Liver (tissue), 9 donors: ENCODE measurements around the gene AMBRA1. TPM values are rescaled to one million over a fixed set of nuclear protein-coding genes. Genes with fewer than 3 reads are reported as not detected.

Source experiments
- DNase-seq: peaks from one replicate; pipeline ENCODE4 v3.0.0-alpha.2; 2017; ENCODE audit warnings: low spot score
- H3K27ac ChIP-seq, 2 donors: one replicate each; pipeline ENCODE4 v1.7.0; 2013; ENCODE audit warnings: inconsistent platforms in 2 of 2, low read length in 2 of 2, control low read depth in 1 of 2, low read depth in 1 of 2, mild to moderate bottlenecking in 1 of 2
- H3K27me3 ChIP-seq, 4 donors: one replicate each; pipeline versions ENCODE4 v1.6.1 to v1.7.0; 2013; ENCODE audit warnings: low read length in 3 of 4, inconsistent platforms in 1 of 4, mild to moderate bottlenecking in 1 of 4, moderate library complexity in 1 of 4; ENCODE audit not compliant: control insufficient read depth in 4 of 4, insufficient read depth in 4 of 4
- H3K36me3 ChIP-seq, 4 donors: one replicate each; pipeline versions ENCODE4 v1.6.1 to v1.7.0; 2013; ENCODE audit warnings: low read length in 3 of 4, mild to moderate bottlenecking in 3 of 4, low read depth in 1 of 4, moderate library complexity in 1 of 4; ENCODE audit not compliant: control insufficient read depth in 4 of 4, insufficient read depth in 3 of 4
- H3K4me1 ChIP-seq, 4 donors: one replicate each; pipeline versions ENCODE4 v1.6.1 to v1.7.0; 2013; ENCODE audit warnings: low read length in 3 of 4, mild to moderate bottlenecking in 3 of 4, moderate library complexity in 1 of 4; ENCODE audit not compliant: control insufficient read depth in 4 of 4, insufficient read depth in 4 of 4
- H3K4me3 ChIP-seq, 3 donors: one replicate each; pipeline versions ENCODE4 v1.6.1 to v1.7.0; 2013; ENCODE audit warnings: low read length in 3 of 3, control low read depth in 1 of 3, low read depth in 1 of 3, mild to moderate bottlenecking in 1 of 3
- H3K9ac ChIP-seq, 2 donors: one replicate each; pipeline ENCODE4 v1.7.0; 2013; ENCODE audit warnings: low read length in 2 of 2, mild to moderate bottlenecking in 2 of 2, moderate library complexity in 2 of 2, control low read depth in 1 of 2, low read depth in 1 of 2
- H3K9me3 ChIP-seq, 4 donors: one replicate each; pipeline versions ENCODE4 v1.6.1 to v1.7.0; 2013; ENCODE audit warnings: low read length in 3 of 4; ENCODE audit not compliant: control insufficient read depth in 4 of 4
- CTCF ChIP-seq: fragments of 150-350 bp; IDR thresholded peaks from 2 replicates; pipeline ENCODE4 v1.5.1; 2017; ENCODE audit warnings: improper control_type of control experiment, low read depth, low read length; ENCODE audit not compliant: missing input control
- EGR1 ChIP-seq, 2 donors: IDR thresholded peaks; 2 replicates each; pipeline ENCODE4 v1.6.1; 2016 to 2018; ENCODE audit warnings: antibody characterized with exemption in 2 of 2, low read depth in 2 of 2
- FOXA1 ChIP-seq: IDR thresholded peaks from 2 replicates; pipeline ENCODE4 v1.6.1; 2016; ENCODE audit warnings: antibody characterized with exemption
- GABPA ChIP-seq, 2 donors: IDR thresholded peaks in 1 of 2; conservative IDR thresholded peaks in 1 of 2; 2 replicates each; pipeline ENCODE4 v1.6.1; 2016; ENCODE audit warnings: antibody characterized with exemption in 2 of 2, mild to moderate bottlenecking in 1 of 2, moderate library complexity in 1 of 2
- HNF4A ChIP-seq, 2 donors: conservative IDR thresholded peaks; 2 replicates each; pipeline ENCODE4 v1.6.1; 2016; ENCODE audit warnings: antibody characterized with exemption in 2 of 2, mild to moderate bottlenecking in 2 of 2
- HNF4G ChIP-seq: IDR thresholded peaks from 2 replicates; pipeline ENCODE4 v1.6.1; 2016; ENCODE audit warnings: antibody characterized with exemption
- JUND ChIP-seq, 2 donors: IDR thresholded peaks; 2 replicates each; pipeline ENCODE4 v1.6.1; 2016; ENCODE audit warnings: antibody characterized with exemption in 2 of 2
- NR2F2 ChIP-seq: IDR thresholded peaks from 2 replicates; pipeline ENCODE4 v1.6.1; 2016; ENCODE audit warnings: antibody characterized with exemption
- RAD21 ChIP-seq, 2 donors: IDR thresholded peaks; 2 replicates each; pipeline ENCODE4 v1.6.1; 2016; ENCODE audit warnings: antibody characterized with exemption in 2 of 2, mild to moderate bottlenecking in 2 of 2
- REST ChIP-seq: IDR thresholded peaks from 2 replicates; pipeline ENCODE4 v1.6.1; 2016; ENCODE audit warnings: antibody characterized with exemption, mild to moderate bottlenecking
- RXRA ChIP-seq, 2 donors: IDR thresholded peaks; 2 replicates each; pipeline ENCODE4 v1.6.1; 2017 to 2018; ENCODE audit warnings: antibody characterized with exemption in 2 of 2, mild to moderate bottlenecking in 1 of 2
- SP1 ChIP-seq: IDR thresholded peaks from 2 replicates; pipeline ENCODE4 v1.6.1; 2018; ENCODE audit warnings: antibody characterized with exemption, mild to moderate bottlenecking
- TAF1 ChIP-seq: conservative IDR thresholded peaks from 2 replicates; pipeline ENCODE4 v1.6.1; 2016; ENCODE audit warnings: antibody characterized with exemption, mild to moderate bottlenecking
- YY1 ChIP-seq: IDR thresholded peaks from 2 replicates; pipeline ENCODE4 v1.6.1; 2016; ENCODE audit warnings: antibody characterized with exemption, mild to moderate bottlenecking
- WGBS: extraction: QIAGEN DNeasy Blood & Tissue Kit; methylation state at CpG from one replicate; pipeline ENCODE4 v1.1.7; 2013; 5-methylcytosine and 5-hydroxymethylcytosine counted together
- polyA plus RNA-seq, 2 donors: library from polyadenylated mRNA; stranded (reverse) in 1 of 2; unstranded in 1 of 2; fragments of 200-250 nt in 1 of 2; fragments of >200 nt in 1 of 2; fragmentation: Nextera tagmentation in 1 of 2; extraction: Ambion mirVana in 1 of 2; gene quantifications; one replicate each; pipeline versions ENCODE4 v1.2.1 to v1.2.3, GENCODE V29; 2013 to 2015
- total RNA-seq, 2 donors: library from RNA; depleted of rRNA; stranded (reverse); fragments of >200 nt; gene quantifications; one replicate each; pipeline ENCODE4 v1.2.3, GENCODE V29; 2014
- TF ChIP-seq, protein P1 (sequence below): IDR thresholded peaks from 2 replicates; pipeline ENCODE4 v1.6.1; 2016; ENCODE audit warnings: antibody characterized with exemption
- donor health status: healthy.
- donor health status: healthy.
- donor health status: healthy.
- donor health status: healthy.
- donor health status: healthy.

Gene AMBRA1
- total and polyA plus RNA-seq, 4 donors, result 3.7 to 25.7 (median 15.1) TPM

DNA sequence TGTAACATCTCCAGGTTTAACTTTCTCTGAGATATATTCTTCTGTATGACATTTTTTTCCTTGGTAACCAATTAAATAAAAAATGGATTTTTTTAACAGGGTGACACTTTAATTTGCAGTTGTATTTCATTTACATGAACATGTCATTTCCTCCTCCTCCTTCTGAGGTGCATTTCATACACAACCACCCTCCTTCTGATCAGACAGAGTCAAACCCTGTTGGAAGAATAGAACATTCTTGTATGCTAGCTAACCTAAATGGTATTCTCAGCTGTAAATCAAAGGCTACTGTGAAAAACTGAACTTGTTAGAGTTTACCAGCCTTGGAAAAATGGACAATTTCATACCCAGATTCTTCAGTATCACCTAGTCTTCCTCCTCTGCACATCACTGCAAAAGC is 149.5 kb downstream of the AMBRA1 start:
- TF ChIP-seq, protein P1, sequence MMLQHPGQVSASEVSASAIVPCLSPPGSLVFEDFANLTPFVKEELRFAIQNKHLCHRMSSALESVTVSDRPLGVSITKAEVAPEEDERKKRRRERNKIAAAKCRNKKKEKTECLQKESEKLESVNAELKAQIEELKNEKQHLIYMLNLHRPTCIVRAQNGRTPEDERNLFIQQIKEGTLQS, result no peak
- TF ChIP-seq HNF4G, result no peak
- Histone ChIP-seq H3K9ac (no peak overlapping the region), H3K27ac (no peak overlapping the region), H3K4me1 (no peaks in the 10 kb centered on the region), H3K4me3 (no peak overlapping the region), H3K27me3 (no peaks in the 10 kb centered on the region), H3K36me3 (peaks cover 2 to 10% (median 5%) of the 10 kb centered on the region in 4 donors), H3K9me3 (no peaks in the 10 kb centered on the region)
- no peak for DNase-seq

GRCh38 chr11:46438211-46438610 is 155.6 kb downstream of the AMBRA1 start:
- DNase-seq, result no peak
- Histone ChIP-seq H3K4me1 (no peaks in the 10 kb centered on the region), H3K27ac (no peak overlapping the region), H3K4me3 (no peak overlapping the region), H3K27me3 (no peaks in the 10 kb centered on the region), H3K9me3 (no peaks in the 10 kb centered on the region), H3K9ac (no peak overlapping the region), H3K36me3 (peaks cover 2 to 18% (median 17%) of the 10 kb centered on the region in 4 donors)
- WGBS, result 59% methylated on average over 4 of the region's 4 CpGs
- TF ChIP-seq, protein P1, result no peak
- TF ChIP-seq RAD21 (IDR thresholded peaks at IDR 0.05), result no peak
- no peak for TF ChIP-seq GABPA (IDR thresholded peaks at IDR 0.05 in 1 of 2, conservative IDR thresholded peaks at IDR 0.05 in 1 of 2)
- TF ChIP-seq YY1, result no peak
- no peak for TF ChIP-seq SP1
- no peak for TF ChIP-seq JUND (IDR thresholded peaks at IDR 0.05)
- TF ChIP-seq EGR1 (IDR thresholded peaks at IDR 0.05; ENCODE audit: low read depth in 2 of 2), result no peak

DNA sequence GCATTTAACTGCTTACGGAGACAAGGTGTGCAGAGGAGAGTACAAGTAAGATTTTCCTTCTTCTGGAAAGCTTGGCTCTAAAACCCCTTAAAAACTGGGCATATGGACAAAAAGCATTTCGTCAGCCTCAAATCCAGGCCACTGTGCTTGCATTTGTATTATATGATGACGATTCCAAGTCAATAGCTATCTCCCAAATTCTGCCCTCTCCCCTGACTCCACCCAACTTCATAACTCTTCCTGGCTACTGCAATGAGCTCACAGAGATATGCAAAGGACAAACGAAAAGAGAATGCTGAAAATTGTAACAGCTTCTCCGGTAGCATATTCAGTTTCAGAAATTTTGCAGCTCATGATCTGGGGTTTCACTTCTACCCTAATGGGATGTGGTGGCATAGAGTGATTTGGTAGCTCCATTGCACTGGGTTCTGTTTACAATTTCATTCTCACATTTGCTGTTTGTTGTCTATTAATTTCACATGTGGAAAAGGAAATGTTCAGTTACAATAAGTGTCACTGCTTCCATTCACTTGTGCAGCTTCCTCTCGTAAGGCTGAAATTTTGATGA is 156.6 kb downstream of the AMBRA1 start:
- Histone ChIP-seq H3K4me3 (no peak overlapping the region), H3K4me1 (no peaks in the 10 kb centered on the region), H3K27me3 (no peaks in the 10 kb centered on the region), H3K36me3 (peaks cover 2 to 19% (median 16%) of the 10 kb centered on the region in 4 donors), H3K9ac (no peak overlapping the region), H3K9me3 (no peaks in the 10 kb centered on the region), H3K27ac (no peak overlapping the region)
- DNase-seq, result no peak
- WGBS, result 84% methylated on average over 6 of the region's 6 CpGs
- TF ChIP-seq NR2F2, result no peak
- no peak for TF ChIP-seq SP1
- TF ChIP-seq, protein P1, result no peak

DNA sequence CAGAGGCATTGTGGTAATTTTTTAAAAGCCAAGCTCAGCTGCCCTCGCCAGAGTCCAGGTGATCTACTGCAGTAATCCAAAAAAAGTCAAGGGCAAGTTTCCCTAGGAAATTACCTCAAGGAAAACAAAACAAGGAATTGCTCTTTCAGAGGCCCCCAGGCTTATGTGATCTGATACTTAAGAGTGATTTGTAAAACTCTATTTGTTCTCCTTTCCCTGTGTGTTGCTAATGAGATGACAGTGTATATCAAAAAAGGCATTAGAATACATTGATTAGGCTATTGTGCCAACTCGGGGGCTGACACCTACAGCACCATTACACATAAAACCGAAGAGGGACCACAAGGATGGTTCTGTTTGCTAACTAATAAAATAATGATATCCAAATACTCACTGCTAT is 157.7 kb downstream of the AMBRA1 start:
- WGBS, result 94% methylated on average over 3 of the region's 3 CpGs

More for the DNA sequence above, 157.7 kb downstream of the AMBRA1 start:
- Histone ChIP-seq H3K27me3 (no peaks in the 10 kb centered on the region), H3K4me1 (no peaks in the 10 kb centered on the region), H3K9me3 (no peaks in the 10 kb centered on the region), H3K4me3 (no peak overlapping the region), H3K9ac (no peak overlapping the region), H3K27ac (no peak overlapping the region), H3K36me3 (peaks cover 2 to 23% (median 20%) of the 10 kb centered on the region in 4 donors)
- DNase-seq, result no peak
- TF ChIP-seq SP1 (no peak), FOXA1 (no peak), REST (no peak), HNF4A (conservative IDR thresholded peaks at IDR 0.05) (no peak), RXRA (IDR thresholded peaks at IDR 0.05) (no peak), TAF1 (no peak), NR2F2 (no peak), CTCF (no peak), JUND (IDR thresholded peaks at IDR 0.05) (no peak)
